ENCODE data around the gene CELF6.

Gene CELF6

DNA sequence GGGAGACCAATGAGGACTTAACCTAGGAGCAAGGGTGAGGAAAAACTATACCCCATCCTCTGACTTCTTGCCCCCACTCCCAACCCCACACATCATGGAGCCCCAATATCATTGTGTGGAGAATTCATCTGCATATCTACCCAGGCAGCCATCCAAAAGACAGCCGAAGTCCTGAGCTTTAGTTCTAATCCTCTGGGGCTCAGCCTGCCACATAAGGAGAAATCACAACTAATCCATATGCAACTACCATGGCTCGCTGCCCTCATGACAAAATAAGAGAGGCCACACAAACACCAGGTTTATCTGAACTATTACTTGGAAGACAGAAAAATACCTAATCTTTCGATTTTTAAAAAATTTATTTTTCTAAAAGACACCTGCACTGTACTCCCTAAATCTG, 38.2 kb upstream of the CELF6 start:
- ChIA-PET CTCF (interaction anchor here (1.2 kb wide), 1 partner anchor 242 kb away, joined by 3 read pairs; no protein-coding TSS in a partner anchor), POLR2A (no interaction called here)
- TF ChIP-seq, protein P1, sequence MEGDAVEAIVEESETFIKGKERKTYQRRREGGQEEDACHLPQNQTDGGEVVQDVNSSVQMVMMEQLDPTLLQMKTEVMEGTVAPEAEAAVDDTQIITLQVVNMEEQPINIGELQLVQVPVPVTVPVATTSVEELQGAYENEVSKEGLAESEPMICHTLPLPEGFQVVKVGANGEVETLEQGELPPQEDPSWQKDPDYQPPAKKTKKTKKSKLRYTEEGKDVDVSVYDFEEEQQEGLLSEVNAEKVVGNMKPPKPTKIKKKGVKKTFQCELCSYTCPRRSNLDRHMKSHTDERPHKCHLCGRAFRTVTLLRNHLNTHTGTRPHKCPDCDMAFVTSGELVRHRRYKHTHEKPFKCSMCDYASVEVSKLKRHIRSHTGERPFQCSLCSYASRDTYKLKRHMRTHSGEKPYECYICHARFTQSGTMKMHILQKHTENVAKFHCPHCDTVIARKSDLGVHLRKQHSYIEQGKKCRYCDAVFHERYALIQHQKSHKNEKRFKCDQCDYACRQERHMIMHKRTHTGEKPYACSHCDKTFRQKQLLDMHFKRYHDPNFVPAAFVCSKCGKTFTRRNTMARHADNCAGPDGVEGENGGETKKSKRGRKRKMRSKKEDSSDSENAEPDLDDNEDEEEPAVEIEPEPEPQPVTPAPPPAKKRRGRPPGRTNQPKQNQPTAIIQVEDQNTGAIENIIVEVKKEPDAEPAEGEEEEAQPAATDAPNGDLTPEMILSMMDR (IDR thresholded peaks at IDR 0.05; ENCODE audit: insufficient read depth, low read length, missing control alignments), result no peak
- H3K4me3 ChIP-seq (ENCODE audit: low read depth, low read length), result no peak overlapping the region
- DNase-seq (ENCODE audit: low read depth, low spot score), result no peak

DNA sequence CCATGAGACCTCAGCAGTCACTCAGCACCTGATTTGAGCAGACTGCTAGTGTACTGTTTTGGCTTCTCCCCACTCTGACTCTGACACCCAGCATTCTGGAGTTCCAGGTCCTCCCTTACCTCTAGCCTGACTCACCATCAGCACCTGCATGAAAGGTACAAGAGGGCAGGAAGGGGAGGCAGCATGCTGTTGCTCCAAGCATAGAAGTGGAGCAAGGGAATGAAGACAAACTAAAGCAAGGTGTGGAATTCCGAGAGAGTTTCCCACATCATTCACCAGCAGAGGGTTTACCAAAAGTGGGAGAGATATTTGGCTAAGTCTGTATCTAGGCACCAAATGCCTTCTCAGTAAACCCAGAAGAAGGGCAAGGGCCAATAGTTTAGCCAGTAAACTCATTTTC, 34.5 kb upstream of the CELF6 start:
- no peak for DNase-seq (ENCODE audit: low read depth, low spot score)
- no peak overlapping the region for H3K4me3 ChIP-seq (ENCODE audit: low read depth, low read length)
- ChIA-PET POLR2A (no interaction called here), CTCF (no interaction called here)
- TF ChIP-seq, protein P1 (IDR thresholded peaks at IDR 0.05; ENCODE audit: insufficient read depth, low read length, missing control alignments), result no peak

DNA sequence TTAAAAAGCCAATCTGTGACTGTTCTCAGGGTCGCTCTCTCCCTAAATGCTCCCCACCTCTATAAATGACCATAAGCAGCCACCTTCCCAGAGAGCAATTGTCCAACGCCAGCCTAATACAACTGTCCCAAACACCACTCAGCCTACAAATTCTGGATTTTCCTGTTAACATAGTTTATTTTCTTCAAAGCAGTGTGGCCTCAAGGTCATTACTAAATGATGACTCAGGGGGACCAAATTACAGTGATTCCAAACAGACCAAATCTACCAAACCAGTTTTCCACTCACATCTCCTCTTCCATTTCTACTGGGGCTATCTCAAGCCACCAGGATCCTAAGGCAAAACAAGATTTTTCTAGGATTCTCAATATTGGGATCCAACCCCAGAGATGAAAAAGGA, 33.3 kb upstream of the CELF6 start:
- ChIA-PET CTCF (no interaction called here), POLR2A (no interaction called here)
- no peak for DNase-seq (ENCODE audit: low read depth, low spot score)
- TF ChIP-seq, protein P1 (IDR thresholded peaks at IDR 0.05; ENCODE audit: insufficient read depth, low read length, missing control alignments), result no peak
- no peak overlapping the region for H3K4me3 ChIP-seq (ENCODE audit: low read depth, low read length)

DNA sequence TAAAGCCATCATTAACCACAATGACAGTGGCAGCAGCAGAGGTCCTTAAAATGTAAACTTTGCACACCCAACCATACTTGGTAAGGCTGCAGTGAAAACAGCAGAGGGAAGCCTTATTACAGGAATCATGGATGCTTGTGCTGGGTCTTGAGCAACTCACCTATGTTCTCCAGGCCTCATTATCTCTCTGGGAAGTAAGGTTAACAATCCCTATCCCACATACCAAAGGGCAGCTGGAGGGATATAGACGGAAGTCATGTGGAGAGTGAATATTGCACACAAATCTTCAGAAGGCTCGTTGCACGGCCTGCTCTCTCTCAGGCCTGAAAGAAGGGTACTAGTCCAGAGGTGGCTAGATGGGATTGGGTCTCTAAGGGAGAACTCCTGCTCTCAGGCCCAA, 25.8 kb upstream of the CELF6 start:
- ChIA-PET CTCF (no interaction called here), POLR2A (no interaction called here)
- H3K4me3 ChIP-seq (ENCODE audit: low read depth, low read length), result no peak overlapping the region
- no peak for DNase-seq (ENCODE audit: low read depth, low spot score)
- TF ChIP-seq, protein P1 (IDR thresholded peaks at IDR 0.05; ENCODE audit: insufficient read depth, low read length, missing control alignments), result no peak

GRCh38 chr15:72345280-72345679, 25.3 kb upstream of the CELF6 start:
- ChIA-PET CTCF (no interaction called here), POLR2A (no interaction called here)

GRCh38 chr15:72344602-72345001, 24.6 kb upstream of the CELF6 start:
- CTCF ChIA-PET, result no interaction called here
- H3K4me3 ChIP-seq (ENCODE audit: low read depth, low read length), result no peak overlapping the region
- POLR2A ChIA-PET, result no interaction called here
- no peak for DNase-seq (ENCODE audit: low read depth, low spot score)
- TF ChIP-seq, protein P1 (IDR thresholded peaks at IDR 0.05; ENCODE audit: insufficient read depth, low read length, missing control alignments), result no peak

More at GRCh38 chr15:72345280-72345679, 25.3 kb upstream of the CELF6 start:
- TF ChIP-seq, protein P1 (IDR thresholded peaks at IDR 0.05; ENCODE audit: insufficient read depth, low read length, missing control alignments), result no peak
- no peak overlapping the region for H3K4me3 ChIP-seq (ENCODE audit: low read depth, low read length)
- no peak for DNase-seq (ENCODE audit: low read depth, low spot score)

All from AG04449 (cell line).